ENCODE data around the gene DIAPH3.

The DIAPH3 gene

GRCh38 chr13:59766236-59766635 lies 397.5 kb downstream of the DIAPH3 start:
- no peak for DNase-seq

- no peak for DNase-seq
Observed at GRCh38 chr13:59755632-59756290, 408.0 kb downstream of the DIAPH3 start.

- DNase-seq, result no peak
Observed at GRCh38 chr13:59754411-59754810, 409.3 kb downstream of the DIAPH3 start.

- no peak for DNase-seq
Observed at GRCh38 chr13:59750860-59751259, 412.9 kb downstream of the DIAPH3 start.

- DNase-seq, result no peak
Observed at GRCh38 chr13:59748046-59748445, 415.7 kb downstream of the DIAPH3 start.

- DNase-seq, result no peak
Observed at GRCh38 chr13:59747529-59747928, 416.2 kb downstream of the DIAPH3 start.

GRCh38 chr13:59746291-59746962 lies 417.3 kb downstream of the DIAPH3 start:
- DNase-seq, result no peak

GRCh38 chr13:59745392-59745788 lies 418.3 kb downstream of the DIAPH3 start:
- DNase-seq, result no peak

GRCh38 chr13:59744747-59745391 lies 418.9 kb downstream of the DIAPH3 start:
- no peak for DNase-seq

- no peak for DNase-seq
Observed at GRCh38 chr13:59743195-59743594, 420.5 kb downstream of the DIAPH3 start.

- DNase-seq, result no peak
Observed at GRCh38 chr13:59742467-59742866, 421.3 kb downstream of the DIAPH3 start.

GRCh38 chr13:59738921-59739320 lies 424.8 kb downstream of the DIAPH3 start:
- DNase-seq, result no peak

GRCh38 chr13:59734393-59734792 lies 429.3 kb downstream of the DIAPH3 start:
- DNase-seq, result no peak

GRCh38 chr13:59733744-59734143 lies 430.0 kb downstream of the DIAPH3 start:
- no peak for DNase-seq

GRCh38 chr13:59730026-59730425 lies 433.7 kb downstream of the DIAPH3 start:
- no peak for DNase-seq

GRCh38 chr13:59728896-59729545 lies 434.7 kb downstream of the DIAPH3 start:
- DNase-seq, result no peak

- no peak for DNase-seq
Observed at GRCh38 chr13:59721926-59722910, 441.5 kb downstream of the DIAPH3 start.

GRCh38 chr13:59715611-59716010 lies 448.1 kb downstream of the DIAPH3 start:
- no peak for DNase-seq

GRCh38 chr13:59710996-59711701 lies 452.6 kb downstream of the DIAPH3 start:
- no peak for DNase-seq

GRCh38 chr13:59710416-59710815 lies 453.3 kb downstream of the DIAPH3 start:
- DNase-seq, result no peak

GRCh38 chr13:59706101-59706976 lies 457.4 kb downstream of the DIAPH3 start:
- DNase-seq, result no peak

Data from activated T-cell treated with anti-CD3 and anti-CD28 coated beads for 4 hours (primary cell).